Stimulated activated CD4-positive, alpha-beta T cell treated with anti-CD3 and anti-CD28 coated beads, Interleukin-1b, Interleukin-23, amount 100 ng/mL, for 4 hours (primary cell): Measurements from ENCODE around the gene RND1.

Experiments
- DNase-seq, 2 donors: peaks; one replicate each; pipeline ENCODE4 v3.0.0-alpha.2; 2020; ENCODE audit warnings: low read depth in 2 of 2

Gene RND1

GRCh38 chr12:48810903-48811431 is 54.7 kb downstream of the RND1 start:
- no peak for DNase-seq

GRCh38 chr12:48807981-48808380 is 57.7 kb downstream of the RND1 start:
- no peak for DNase-seq
